Measurements from ENCODE around the gene MVD. TPM values are rescaled to one million over a fixed set of nuclear protein-coding genes. Genes with fewer than 3 reads are reported as not detected.

MVD gene
- total and polyA plus RNA-seq, 7 donors: 16.8 to 206 (median 25.7) TPM

GRCh38 chr16:88617268-88618031, 45.4 kb downstream of the MVD start:
- Histone ChIP-seq H3K4me1 (no peaks in the 10 kb centered on the region), H3K36me3 (peaks cover 9 to 57% (median 9%) of the 10 kb centered on the region in 4 donors), H3K4me3 (no peak overlapping the region), H3K9me3 (no peaks in the 10 kb centered on the region), H3K27ac (no peak overlapping the region), H3K27me3 (no peaks in the 10 kb centered on the region)
- intact Hi-C loops (cut with DNase I): no loop called here
- TF ChIP-seq, protein P1, sequence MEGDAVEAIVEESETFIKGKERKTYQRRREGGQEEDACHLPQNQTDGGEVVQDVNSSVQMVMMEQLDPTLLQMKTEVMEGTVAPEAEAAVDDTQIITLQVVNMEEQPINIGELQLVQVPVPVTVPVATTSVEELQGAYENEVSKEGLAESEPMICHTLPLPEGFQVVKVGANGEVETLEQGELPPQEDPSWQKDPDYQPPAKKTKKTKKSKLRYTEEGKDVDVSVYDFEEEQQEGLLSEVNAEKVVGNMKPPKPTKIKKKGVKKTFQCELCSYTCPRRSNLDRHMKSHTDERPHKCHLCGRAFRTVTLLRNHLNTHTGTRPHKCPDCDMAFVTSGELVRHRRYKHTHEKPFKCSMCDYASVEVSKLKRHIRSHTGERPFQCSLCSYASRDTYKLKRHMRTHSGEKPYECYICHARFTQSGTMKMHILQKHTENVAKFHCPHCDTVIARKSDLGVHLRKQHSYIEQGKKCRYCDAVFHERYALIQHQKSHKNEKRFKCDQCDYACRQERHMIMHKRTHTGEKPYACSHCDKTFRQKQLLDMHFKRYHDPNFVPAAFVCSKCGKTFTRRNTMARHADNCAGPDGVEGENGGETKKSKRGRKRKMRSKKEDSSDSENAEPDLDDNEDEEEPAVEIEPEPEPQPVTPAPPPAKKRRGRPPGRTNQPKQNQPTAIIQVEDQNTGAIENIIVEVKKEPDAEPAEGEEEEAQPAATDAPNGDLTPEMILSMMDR (IDR thresholded peaks at IDR 0.05): no peak
- no peak for DNase-seq
- 30 to 76% methylated on average over 20 of the region's 20 CpGs for WGBS, 2 donors

DNA sequence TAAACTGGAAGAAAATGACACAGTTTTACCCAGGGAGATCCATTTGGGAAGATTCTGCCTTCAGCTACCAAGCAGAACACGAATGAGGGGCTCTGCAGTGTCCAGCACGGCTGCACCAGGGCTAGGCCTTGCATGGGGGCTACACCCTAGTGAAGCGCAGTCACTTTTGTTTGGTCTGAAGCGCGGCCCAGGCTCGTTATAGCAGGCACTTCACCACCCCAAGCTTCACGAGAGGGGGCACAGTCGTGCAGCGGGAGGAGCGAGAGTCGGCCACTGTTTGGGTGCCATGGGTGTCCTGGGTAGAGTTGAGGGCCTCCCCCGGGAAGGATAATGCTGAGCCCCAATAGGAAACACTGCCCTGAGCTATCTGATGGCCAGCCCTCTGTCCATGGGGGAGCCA, 46.2 kb downstream of the MVD start:
- peaks cover 2 to 57% (median 4%) of the 10 kb centered on the region in 4 donors for H3K36me3 ChIP-seq
- TF ChIP-seq, protein P1 (IDR thresholded peaks at IDR 0.05): no peak
- TF ChIP-seq POLR2AphosphoS5 (IDR thresholded peaks at IDR 0.05) (no peak), POLR2A (IDR thresholded peaks at IDR 0.05) (no peak), EP300 (IDR thresholded peaks at IDR 0.05) (no peak)

GRCh38 chr16:88616320-88616719, 46.6 kb downstream of the MVD start:
- WGBS, 2 donors: 21 to 70% methylated on average over 13 of the region's 13 CpGs
- TF ChIP-seq, protein P1 (IDR thresholded peaks at IDR 0.05): no peak
- TF ChIP-seq POLR2AphosphoS5 (IDR thresholded peaks at IDR 0.05) (no peak), POLR2A (IDR thresholded peaks at IDR 0.05) (no peak), EP300 (IDR thresholded peaks at IDR 0.05) (no peak)
- Histone ChIP-seq H3K9me3 (no peaks in the 10 kb centered on the region), H3K27me3 (no peaks in the 10 kb centered on the region), H3K27ac (no peak overlapping the region), H3K4me1 (no peaks in the 10 kb centered on the region), H3K36me3 (peaks cover 2 to 57% (median 7%) of the 10 kb centered on the region in 4 donors), H3K4me3 (no peak overlapping the region)
- DNase-seq: no peak
- intact Hi-C loops (cut with DNase I): no loop called here

More for the DNA sequence above, 46.2 kb downstream of the MVD start:
- H3K9me3 ChIP-seq: no peaks in the 10 kb centered on the region
- no peaks in the 10 kb centered on the region for H3K4me1 ChIP-seq
- H3K4me3 ChIP-seq: no peak overlapping the region
- no peak overlapping the region for H3K27ac ChIP-seq
- no peak for DNase-seq
- WGBS, 2 donors: 23 to 86% methylated on average over 12 of the region's 12 CpGs
- no peaks in the 10 kb centered on the region for H3K27me3 ChIP-seq
- intact Hi-C loops (cut with DNase I): no loop called here

- Histone ChIP-seq H3K27me3 (no peaks in the 10 kb centered on the region), H3K4me3 (no peak overlapping the region), H3K4me1 (no peaks in the 10 kb centered on the region), H3K27ac (no peak overlapping the region), H3K36me3 (peaks cover 8 to 68% (median 19%) of the 10 kb centered on the region in 4 donors), H3K9me3 (no peaks in the 10 kb centered on the region)
- no peak for DNase-seq
- intact Hi-C loops (cut with DNase I): no loop called here
- WGBS, 2 donors: 90 to 93% methylated on average over 19 of the region's 19 CpGs
- TF ChIP-seq, protein P1 (IDR thresholded peaks at IDR 0.05): no peak
- TF ChIP-seq POLR2A (IDR thresholded peaks at IDR 0.05): no peak
- no peak for TF ChIP-seq EP300 (IDR thresholded peaks at IDR 0.05)
- no peak for TF ChIP-seq POLR2AphosphoS5 (IDR thresholded peaks at IDR 0.05)
Measured at GRCh38 chr16:88614818-88615580, 47.9 kb downstream of the MVD start.
